ENCODE measurements around the gene ISG20L2.
"Not testable (repeated sequence)": the region's sequence is repeated elsewhere in the genome, so short reads cannot be mapped to it uniquely, and the experiment has no call there.

The ISG20L2 gene

GRCh38 chr1:156728599-156729462 lies at the start of gene ISG20L2:
TSS of gene ISG20L2 (minus strand) at chr1:156728766. CDS start at chr1:156727652, 1,114 bp downstream.
- peak; percentile 91 for DNase-seq

GRCh38 chr1:156777573-156777972 lies 49.0 kb upstream of the ISG20L2 start:
- no peak for DNase-seq

- DNase-seq: no peak
Measured at GRCh38 chr1:156776942-156777341, 48.4 kb upstream of the ISG20L2 start.

GRCh38 chr1:156775799-156776198 lies 47.2 kb upstream of the ISG20L2 start:
- DNase-seq: no peak

- DNase-seq: no peak
Measured at GRCh38 chr1:156773607-156774006, 45.0 kb upstream of the ISG20L2 start.

GRCh38 chr1:156772728-156773497 lies 44.3 kb upstream of the ISG20L2 start:
- no peak for DNase-seq

- no peak for DNase-seq
Measured at GRCh38 chr1:156772222-156772621, 43.7 kb upstream of the ISG20L2 start.

- no peak for DNase-seq
Measured at GRCh38 chr1:156768610-156769295, 40.2 kb upstream of the ISG20L2 start.

GRCh38 chr1:156767879-156768604 lies 39.5 kb upstream of the ISG20L2 start:
- DNase-seq: peak; percentile 30

GRCh38 chr1:156767101-156767878 lies 38.7 kb upstream of the ISG20L2 start, which contains the start of gene PRCC:
TSS of gene PRCC (plus strand) at chr1:156767535. CDS start at chr1:156767772, 237 bp downstream.
- DNase-seq: peak; percentile 92

GRCh38 chr1:156766298-156767100 lies 37.9 kb upstream of the ISG20L2 start:
- DNase-seq: no peak

- no peak for DNase-seq
Measured at GRCh38 chr1:156765666-156766065, 37.1 kb upstream of the ISG20L2 start.

GRCh38 chr1:156765136-156765535 lies 36.6 kb upstream of the ISG20L2 start:
- not testable (repeated sequence) for DNase-seq

GRCh38 chr1:156760796-156761104 lies 32.2 kb upstream of the ISG20L2 start:
- no peak for DNase-seq

GRCh38 chr1:156760092-156760795 lies 31.7 kb upstream of the ISG20L2 start:
- DNase-seq: no peak

GRCh38 chr1:156757572-156758253 lies 29.1 kb upstream of the ISG20L2 start:
- not testable (repeated sequence) for DNase-seq

- no peak for DNase-seq
Measured at GRCh38 chr1:156756355-156756754, 27.8 kb upstream of the ISG20L2 start.

GRCh38 chr1:156755527-156755950 lies 27.0 kb upstream of the ISG20L2 start:
- DNase-seq: no peak

GRCh38 chr1:156754219-156754618 lies 25.7 kb upstream of the ISG20L2 start:
- no peak for DNase-seq
